Smooth muscle cell (in vitro differentiated cells): ENCODE results near the gene SMAD3. TPM values are rescaled to one million over a fixed set of nuclear protein-coding genes. Genes with fewer than 3 reads are reported as not detected.

ENCODE experiments used
- DNase-seq: peaks from one replicate; lab custom pipeline; 2025; ENCODE audit not compliant: unreplicated experiment; lab: John Stamatoyannopoulos, UW
- H2AFZ ChIP-seq: fragments of 200-600 bp; sonication (generic); 2 replicates; pipeline ENCODE4 v1.6.0; 2016; ENCODE audit warnings: antibody characterized with exemption, low read depth, mild to moderate bottlenecking
- H3F3A ChIP-seq: fragments of 200-600 bp; sonication (generic); 2 replicates; pipeline ENCODE4 v1.6.0; 2017; ENCODE audit warnings: antibody characterized with exemption, low read depth
- H3K27ac ChIP-seq: fragments of 200-600 bp; sonication (generic); 2 replicates; pipeline ENCODE4 v1.5.1; 2016; ENCODE audit warnings: low read depth, mild to moderate bottlenecking
- H3K27me3 ChIP-seq: fragments of 200-600 bp; sonication (generic); 2 replicates; pipeline ENCODE4 v1.6.1; 2016; ENCODE audit warnings: low read depth, mild to moderate bottlenecking
- H3K36me3 ChIP-seq: fragments of 200-600 bp; sonication (generic); 2 replicates; pipeline ENCODE4 v1.5.1; 2016; ENCODE audit warnings: low read depth
- H3K4me1 ChIP-seq: fragments of 200-600 bp; sonication (generic); 2 replicates; pipeline ENCODE4 v1.5.1; 2016; ENCODE audit warnings: low read depth
- H3K4me2 ChIP-seq: fragments of 200-600 bp; sonication (generic); 2 replicates; pipeline ENCODE4 v1.6.0; 2016; ENCODE audit warnings: mild to moderate bottlenecking
- H3K4me3 ChIP-seq: fragments of 200-600 bp; sonication (generic); 2 replicates; pipeline ENCODE4 v1.5.1; 2016; ENCODE audit warnings: mild to moderate bottlenecking
- H3K79me2 ChIP-seq: fragments of 200-600 bp; sonication (generic); 2 replicates; pipeline ENCODE4 v1.6.0; 2016; ENCODE audit warnings: low read depth, mild to moderate bottlenecking
- H3K9ac ChIP-seq: fragments of 200-600 bp; sonication (generic); 2 replicates; pipeline ENCODE4 v1.6.0; 2016; ENCODE audit warnings: low read depth
- H3K9me3 ChIP-seq: fragments of 200-600 bp; sonication (generic); replicated peaks from 2 replicates; pipeline ENCODE4 v1.5.1; 2016; ENCODE audit warnings: low read depth
- H4K20me1 ChIP-seq: fragments of 200-600 bp; sonication (generic); 2 replicates; pipeline ENCODE4 v1.6.0; 2016; ENCODE audit warnings: low read depth
- CTCF ChIP-seq: fragments of 200-600 bp; sonication (generic); IDR thresholded peaks from 2 replicates; pipeline ENCODE4 v1.5.1; 2017; ENCODE audit warnings: borderline replicate concordance, mild to moderate bottlenecking, antibody characterized with exemption; ENCODE audit not compliant: insufficient read depth, poor library complexity, severe bottlenecking
- WGBS: methylation state at CpG from one replicate; pipeline ENCODE4 v1.1.7; 2016; ENCODE audit warnings: low lambda C conversion rate; 5-methylcytosine and 5-hydroxymethylcytosine counted together
- polyA plus RNA-seq: library from polyadenylated mRNA; unstranded; fragments of >200 nt; fragmentation: Nextera tagmentation; extraction: Ambion mirVana; gene quantifications from 2 replicates; pipeline ENCODE4 v1.2.1, GENCODE V29; 2016
- total RNA-seq: library from RNA; depleted of rRNA; stranded (reverse); fragments of >200 nt; gene quantifications from 2 replicates; pipeline ENCODE4 v1.2.3, GENCODE V29; 2014

The SMAD3 gene
- total and polyA plus RNA-seq, 2 experiments from 2014 or later: 20.2 to 21.9 TPM

GRCh38 chr15:67021455-67021854 is 43.9 kb upstream of the SMAD3 start:
- Histone ChIP-seq H4K20me1 (no peaks in the 10 kb centered on the region), H3K79me2 (no peaks in the 10 kb centered on the region), H3K4me1 (peaks cover 11% of the 10 kb centered on the region), H3K4me3 (no peak overlapping the region), H3K4me2 (no peak overlapping the region), H3K27ac (no peak overlapping the region), H3K27me3 (no peaks in the 10 kb centered on the region), H2AFZ (no peak overlapping the region), H3K36me3 (no peaks in the 10 kb centered on the region), H3K9ac (no peak overlapping the region), H3K9me3 (no peaks in the 10 kb centered on the region), H3F3A (peaks cover 28% of the 10 kb centered on the region)
- DNase-seq: no peak
- no peak for TF ChIP-seq CTCF

GRCh38 chr15:67022587-67023105 is 42.8 kb upstream of the SMAD3 start:
- peaks cover 11% of the 10 kb centered on the region for H3K4me1 ChIP-seq
- no peak overlapping the region for H3K4me3 ChIP-seq
- peaks cover 34% of the 10 kb centered on the region for H3F3A ChIP-seq
- no peak overlapping the region for H2AFZ ChIP-seq
- no peaks in the 10 kb centered on the region for H3K27me3 ChIP-seq
- no peak for DNase-seq
- no peak overlapping the region for H3K9ac ChIP-seq
- H4K20me1 ChIP-seq: no peaks in the 10 kb centered on the region
- H3K4me2 ChIP-seq: no peak overlapping the region
- no peaks in the 10 kb centered on the region for H3K36me3 ChIP-seq
- H3K9me3 ChIP-seq: no peaks in the 10 kb centered on the region
- no peak for TF ChIP-seq CTCF
- H3K27ac ChIP-seq: no peak overlapping the region
- H3K79me2 ChIP-seq: no peaks in the 10 kb centered on the region

GRCh38 chr15:67023517-67024313 is 41.7 kb upstream of the SMAD3 start:
- Histone ChIP-seq H3K4me2 (peak overlapping the region; percentile 68), H2AFZ (no peak overlapping the region), H3K4me3 (no peak overlapping the region), H3K79me2 (no peaks in the 10 kb centered on the region), H3K36me3 (no peaks in the 10 kb centered on the region), H3F3A (peaks cover 34% of the 10 kb centered on the region), H3K4me1 (peaks cover 11% of the 10 kb centered on the region), H3K9ac (peak overlapping the region; percentile 16), H3K27ac (peak overlapping the region; percentile 80), H3K27me3 (no peaks in the 10 kb centered on the region), H4K20me1 (no peaks in the 10 kb centered on the region), H3K9me3 (no peaks in the 10 kb centered on the region)
- DNase-seq: no peak
- 75% methylated on average over 7 of the region's 7 CpGs for WGBS
- TF ChIP-seq CTCF: no peak
